NCI-H774 (cell line): ENCODE data around the gene USP11.

Experiments
- DNase-seq: peaks from one replicate; lab custom pipeline; 2025; lab: John Stamatoyannopoulos, UW

USP11 gene

GRCh38 chrX:47204970-47205369, 27.8 kb upstream of the USP11 start:
- no peak for DNase-seq

- DNase-seq = no peak
Observed at GRCh38 chrX:47206316-47206715, 26.5 kb upstream of the USP11 start.

- no peak for DNase-seq
Observed at GRCh38 chrX:47208108-47208507, 24.7 kb upstream of the USP11 start.

- DNase-seq = no peak
Observed at GRCh38 chrX:47209508-47210238, 23.1 kb upstream of the USP11 start.

GRCh38 chrX:47210661-47211425, 22.0 kb upstream of the USP11 start:
- DNase-seq = no peak

- no peak for DNase-seq
Observed at GRCh38 chrX:47212381-47213293, 20.2 kb upstream of the USP11 start.

- no peak for DNase-seq
Observed at GRCh38 chrX:47214435-47215077, 18.3 kb upstream of the USP11 start.

- DNase-seq = no peak
Observed at GRCh38 chrX:47215291-47215900, 17.4 kb upstream of the USP11 start.

- no peak for DNase-seq
Observed at GRCh38 chrX:47216393-47216925, 16.4 kb upstream of the USP11 start.

GRCh38 chrX:47217121-47217851, 15.5 kb upstream of the USP11 start:
- no peak for DNase-seq

- DNase-seq = peak; percentile 94
Observed at GRCh38 chrX:47217852-47218279, 14.9 kb upstream of the USP11 start.

- peak; percentile 63 for DNase-seq
Observed at GRCh38 chrX:47218280-47218919, 14.4 kb upstream of the USP11 start, which contains the start of gene CDK16. CDK16 (plus strand) TSS chrX:47218681; CDS start chrX:47223558, 4,877 bp downstream.

GRCh38 chrX:47218920-47219815, 13.6 kb upstream of the USP11 start:
- peak; percentile 0 for DNase-seq

GRCh38 chrX:47221756-47222155, 11.1 kb upstream of the USP11 start:
- no peak for DNase-seq

GRCh38 chrX:47222751-47223350, 10.0 kb upstream of the USP11 start:
- DNase-seq = no peak

GRCh38 chrX:47223476-47224250, 9.1 kb upstream of the USP11 start:
- DNase-seq = no peak

- no peak for DNase-seq
Observed at GRCh38 chrX:47224266-47224895, 8.4 kb upstream of the USP11 start.
